ENCODE results near the gene PLPPR1.
A peak's percentile ranks its signal among the peaks of the same experiment; 100 is the strongest.
"Not testable (repeated sequence)": the region's sequence is repeated elsewhere in the genome, so short reads cannot be mapped to it uniquely, and the experiment has no call there.

PLPPR1 gene

DNA sequence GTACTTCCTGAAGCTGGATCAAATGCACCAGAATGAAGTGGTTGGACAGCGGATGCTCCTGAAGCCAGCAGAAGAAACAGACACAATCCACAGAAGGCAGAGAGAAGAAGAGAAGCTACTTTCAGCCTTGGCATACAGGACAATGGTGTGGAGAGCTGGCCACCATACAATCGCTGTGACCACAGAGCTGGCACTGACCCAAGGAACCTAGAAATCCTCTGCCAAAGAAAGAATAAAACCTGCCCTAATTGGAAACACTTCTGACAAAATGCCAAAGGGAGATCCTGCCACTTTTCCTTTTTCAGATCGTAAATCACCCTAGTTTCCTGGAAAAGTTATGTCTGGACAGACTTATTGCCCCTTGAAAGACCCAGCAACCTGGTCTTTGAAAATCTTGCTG is 278.5 kb downstream of the PLPPR1 start:
- DNase-seq: no peak

DNA sequence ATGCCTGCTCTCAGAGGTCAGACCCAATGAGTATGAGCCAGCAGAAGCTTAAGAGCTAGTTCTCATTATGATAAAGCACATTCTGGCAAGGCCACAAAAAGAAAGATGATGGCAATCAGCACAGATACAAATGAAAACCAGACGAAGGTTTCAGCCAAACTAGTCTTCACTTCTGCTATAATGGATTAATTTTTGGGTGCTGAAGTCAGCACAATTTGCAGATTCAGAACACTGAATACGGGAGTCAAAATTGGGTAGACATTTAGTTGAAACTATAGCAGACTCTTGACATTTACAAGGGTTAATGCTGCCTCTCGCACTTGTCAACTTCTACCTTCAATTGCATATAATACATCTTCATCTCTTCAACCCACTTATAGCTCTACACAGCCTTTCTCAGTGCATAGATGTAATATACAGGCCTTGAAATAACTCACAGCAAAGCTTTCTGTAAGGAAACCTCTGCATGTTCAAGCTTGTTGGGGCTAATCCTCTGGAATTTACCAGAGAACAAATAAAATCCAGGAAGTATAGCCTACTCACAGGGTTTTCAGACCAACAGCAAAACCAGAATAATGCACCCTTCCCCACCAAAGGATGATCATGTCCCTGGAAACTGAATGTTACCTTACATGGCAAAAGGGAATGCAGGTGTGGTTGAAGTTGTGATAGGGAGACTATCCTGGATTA is 279.1 kb downstream of the PLPPR1 start:
- DNase-seq: no peak

DNA sequence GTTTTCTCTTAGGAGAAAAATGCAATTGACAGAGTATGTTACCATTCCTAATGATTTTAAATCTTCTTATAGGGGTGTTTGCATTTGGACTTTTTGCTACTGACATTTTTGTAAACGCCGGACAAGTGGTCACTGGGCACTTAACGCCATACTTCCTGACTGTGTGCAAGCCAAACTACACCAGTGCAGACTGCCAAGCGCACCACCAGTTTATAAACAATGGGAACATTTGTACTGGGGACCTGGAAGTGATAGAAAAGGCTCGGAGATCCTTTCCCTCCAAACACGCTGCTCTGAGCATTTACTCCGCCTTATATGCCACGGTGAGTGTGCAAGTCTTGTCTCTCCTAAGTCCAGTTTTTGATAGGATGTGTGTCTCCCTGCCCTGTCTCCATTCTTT is 280.6 kb downstream of the PLPPR1 start:
- DNase-seq: no peak

DNA sequence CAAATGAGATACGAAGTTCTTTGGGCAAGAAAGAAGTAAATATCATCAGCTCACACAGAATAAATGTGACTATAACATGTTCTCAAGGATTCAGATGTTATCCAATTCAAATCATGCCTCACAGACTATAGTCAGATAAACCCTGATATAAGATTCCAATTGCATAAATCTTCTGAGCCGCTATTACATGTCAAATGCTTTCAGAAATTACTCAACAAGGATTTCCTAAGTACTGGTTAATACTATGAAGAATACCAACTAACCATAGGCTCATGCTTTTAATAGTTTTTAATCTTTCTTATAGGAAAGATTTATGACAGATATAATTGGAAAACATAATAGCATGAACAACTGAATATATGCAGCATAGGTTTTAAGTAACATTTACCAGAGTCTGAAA is 282.7 kb downstream of the PLPPR1 start:
- DNase-seq: no peak

DNA sequence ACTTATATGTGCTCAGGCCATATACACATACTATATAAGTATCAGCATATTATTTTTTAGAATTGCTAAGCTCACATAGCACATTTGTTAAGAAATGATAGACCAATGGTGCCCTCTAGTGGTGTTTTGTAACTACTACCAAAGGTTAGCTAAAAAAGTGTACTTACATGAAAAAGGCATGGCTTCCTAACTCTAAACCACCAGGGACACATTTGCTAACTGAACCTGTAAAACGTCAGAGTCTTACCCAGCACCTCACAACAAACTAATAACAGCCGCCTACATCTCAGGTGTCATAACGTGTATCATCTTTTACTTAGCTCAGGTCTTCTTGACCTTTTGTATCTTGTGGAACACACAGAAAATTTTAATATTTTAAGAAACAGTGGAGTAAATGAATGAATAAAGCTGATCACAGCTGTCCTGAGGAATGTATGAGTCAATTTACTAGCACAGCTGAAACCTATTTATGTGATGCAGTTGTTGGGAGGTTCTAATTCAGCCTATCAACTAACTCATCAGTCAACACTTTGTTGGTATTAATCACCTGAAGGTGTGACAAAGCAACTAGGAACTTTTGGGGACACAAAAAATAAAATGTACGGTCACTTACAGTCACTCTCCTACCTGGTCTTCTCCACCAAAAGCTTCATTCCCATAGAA is 283.4 kb downstream of the PLPPR1 start:
- peak in 2 of 14 donors; percentile 7 to 21 for DNase-seq

DNA sequence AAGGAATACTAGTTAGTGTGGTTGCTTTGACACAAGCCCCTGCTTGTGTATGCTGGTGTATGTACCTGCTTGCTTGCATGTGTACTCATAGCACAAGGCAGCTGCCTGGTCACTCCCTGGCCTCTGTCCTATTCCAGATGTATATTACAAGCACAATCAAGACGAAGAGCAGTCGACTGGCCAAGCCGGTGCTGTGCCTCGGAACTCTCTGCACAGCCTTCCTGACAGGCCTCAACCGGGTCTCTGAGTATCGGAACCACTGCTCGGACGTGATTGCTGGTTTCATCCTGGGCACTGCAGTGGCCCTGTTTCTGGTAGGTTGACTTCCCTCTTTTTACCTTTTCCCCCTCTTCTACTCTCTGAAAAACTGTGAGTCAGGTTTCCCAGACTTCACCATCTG is 284.1 kb downstream of the PLPPR1 start:
- no peak for DNase-seq

DNA sequence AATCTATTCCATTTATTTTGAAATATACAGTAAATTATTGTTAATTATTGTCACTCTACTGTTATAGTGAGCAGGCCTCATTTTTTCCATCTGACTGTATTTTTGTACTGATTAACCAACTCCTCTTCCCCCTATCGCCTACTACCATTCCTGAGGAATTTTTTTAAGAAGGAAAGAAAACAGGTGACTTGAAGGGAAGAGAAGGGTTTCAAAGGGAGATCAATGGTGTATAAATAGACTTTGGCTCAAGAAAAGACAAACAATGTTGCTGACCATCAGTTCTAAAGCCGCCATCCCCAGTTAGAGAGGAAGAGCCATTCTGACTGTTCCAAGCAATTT is 286.6 kb downstream of the PLPPR1 start:
- DNase-seq: no peak

DNA sequence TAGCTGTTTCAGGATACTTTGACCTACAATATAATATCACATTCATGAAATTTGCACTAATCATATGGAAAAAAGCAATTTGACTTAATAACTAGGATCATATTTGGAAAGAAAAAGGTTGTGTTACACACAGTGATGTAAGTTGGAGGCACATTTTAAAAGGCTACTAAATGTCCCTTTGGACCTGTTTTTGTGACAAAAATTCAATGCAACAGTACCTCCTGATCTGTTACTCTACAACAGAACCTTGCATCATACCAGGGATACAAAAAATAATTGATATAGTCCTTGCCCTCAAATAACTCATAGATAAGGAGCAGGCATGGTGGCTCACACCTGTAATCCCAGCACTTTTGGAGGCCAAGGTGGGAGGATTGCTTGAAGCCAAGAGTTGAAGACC is 289.2 kb downstream of the PLPPR1 start:
- DNase-seq: no peak

DNA sequence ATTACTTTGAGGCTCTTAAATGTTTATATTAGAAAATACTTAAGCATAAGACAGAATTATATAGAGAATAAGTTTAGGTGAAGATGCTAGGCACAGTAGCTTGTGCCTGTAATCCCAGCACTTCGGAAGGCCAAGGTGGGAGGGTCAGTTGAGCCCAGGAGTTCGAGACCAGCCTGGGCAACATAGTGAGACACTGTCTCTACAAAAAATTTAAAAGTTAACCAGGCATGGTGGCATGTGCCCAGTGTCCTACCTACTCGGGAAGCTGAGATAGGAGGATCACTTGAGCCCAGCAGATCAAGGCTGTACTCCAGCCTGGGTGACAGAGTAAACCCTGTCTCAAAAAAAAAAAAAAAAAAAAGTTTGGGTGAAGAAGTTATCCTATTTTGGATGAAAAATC is 294.6 kb downstream of the PLPPR1 start:
- DNase-seq: no peak

DNA sequence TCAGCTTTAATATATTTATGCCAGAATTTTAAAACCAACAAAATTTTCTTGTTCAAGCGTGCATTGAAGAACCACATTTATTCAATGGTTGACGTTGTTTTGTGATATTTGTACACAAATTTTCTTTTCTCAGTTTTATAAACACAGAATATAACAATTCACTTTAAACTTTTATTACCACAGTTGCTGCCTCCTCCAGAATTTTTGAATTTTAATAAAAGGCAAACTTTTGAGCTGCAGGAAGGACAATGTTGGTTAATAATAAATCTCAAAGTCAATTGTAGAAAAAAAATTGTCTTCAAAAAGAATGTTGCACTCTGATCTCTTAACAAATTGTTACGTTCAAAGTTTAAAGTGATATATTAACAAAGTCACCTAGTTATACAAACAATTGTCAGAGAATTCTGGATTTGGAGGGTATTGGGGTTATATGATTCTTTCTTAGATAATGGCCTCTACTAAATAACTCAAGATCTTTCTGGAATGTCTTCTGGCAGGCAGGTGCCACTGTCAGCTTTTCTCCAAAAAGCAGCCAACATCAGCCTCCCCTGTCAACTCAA is 295.8 kb downstream of the PLPPR1 start:
- DNase-seq: no peak

DNA sequence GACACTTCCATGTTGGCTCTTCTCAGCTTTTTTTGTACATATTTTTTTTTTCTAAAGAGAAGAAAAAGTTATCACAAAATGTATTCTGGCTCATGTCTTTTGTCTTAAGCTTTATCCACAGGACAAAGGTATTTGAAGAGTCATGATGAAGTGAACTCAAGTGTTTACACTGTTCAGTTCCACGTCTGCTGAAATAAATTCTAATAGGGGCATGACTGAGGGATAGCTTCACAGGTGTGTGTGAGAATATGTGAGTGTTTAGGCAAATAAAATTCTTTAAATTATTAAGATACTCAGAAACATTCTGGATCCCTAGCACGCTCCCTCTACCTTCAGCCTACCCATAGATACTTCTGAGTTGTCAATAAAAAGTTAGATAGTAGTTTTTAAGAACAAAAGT is 296.5 kb downstream of the PLPPR1 start:
- DNase-seq: no peak

DNA sequence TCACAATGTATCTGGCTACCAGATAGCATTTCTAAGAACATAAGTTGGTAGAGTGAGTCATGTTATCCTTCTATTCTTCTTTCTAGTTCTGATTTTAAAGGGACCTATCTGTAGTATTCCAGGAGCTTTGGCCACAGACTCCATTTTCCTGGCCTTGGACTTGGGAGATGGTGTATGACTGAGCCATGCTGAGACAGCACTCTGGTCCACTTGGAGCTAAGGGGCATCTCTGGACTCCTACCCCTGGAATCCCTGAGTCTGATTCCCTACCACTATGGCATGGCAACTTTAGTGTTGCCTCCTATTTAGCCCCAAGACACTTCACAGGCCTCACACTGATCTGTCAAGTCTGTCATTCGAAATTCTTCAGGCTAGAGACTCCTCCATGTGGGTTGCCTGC is 297.5 kb downstream of the PLPPR1 start:
- DNase-seq: no peak

DNA sequence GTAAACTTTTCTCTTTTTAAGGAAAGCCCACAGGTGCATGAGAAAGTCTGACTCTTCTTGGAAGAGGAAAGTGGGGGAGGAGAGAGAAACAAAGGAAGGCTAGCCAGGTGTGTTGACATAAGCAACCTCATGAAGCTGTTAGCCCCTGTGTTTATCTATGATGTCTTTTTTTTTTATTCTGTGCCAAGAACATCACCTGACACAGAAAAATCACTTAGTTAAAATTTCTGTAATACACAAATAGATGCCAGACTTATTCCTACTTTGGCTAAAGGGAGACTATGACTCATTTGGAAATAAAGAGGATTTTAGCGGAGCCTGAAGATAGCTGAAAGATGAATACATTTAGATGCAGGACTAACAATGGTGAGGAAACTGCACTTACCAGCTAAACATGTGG is 298.0 kb downstream of the PLPPR1 start:
- DNase-seq: no peak

DNA sequence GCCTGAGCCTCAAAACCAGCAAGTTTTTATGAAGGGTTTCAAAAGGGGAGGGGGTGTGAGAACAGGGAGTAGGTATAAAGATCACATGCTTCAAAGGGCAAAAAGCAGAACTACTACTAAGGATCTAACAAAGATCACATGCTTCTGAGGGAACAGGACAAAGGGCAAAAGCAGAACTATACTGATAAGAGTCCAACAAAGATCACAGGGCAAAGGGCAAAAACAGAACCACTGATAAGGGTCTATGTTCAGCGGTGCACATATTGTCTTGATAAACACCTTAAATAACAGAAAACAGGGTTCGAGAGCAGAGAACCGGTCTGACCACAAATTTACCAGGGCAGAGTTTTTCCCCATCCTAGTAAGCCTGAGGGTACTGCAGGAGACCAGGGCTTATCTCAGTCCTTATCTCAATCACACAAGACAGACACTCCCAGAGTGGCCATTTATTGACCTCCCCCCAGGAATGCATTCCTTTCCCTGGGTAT is 298.9 kb downstream of the PLPPR1 start:
- not testable (repeated sequence) for DNase-seq

DNA sequence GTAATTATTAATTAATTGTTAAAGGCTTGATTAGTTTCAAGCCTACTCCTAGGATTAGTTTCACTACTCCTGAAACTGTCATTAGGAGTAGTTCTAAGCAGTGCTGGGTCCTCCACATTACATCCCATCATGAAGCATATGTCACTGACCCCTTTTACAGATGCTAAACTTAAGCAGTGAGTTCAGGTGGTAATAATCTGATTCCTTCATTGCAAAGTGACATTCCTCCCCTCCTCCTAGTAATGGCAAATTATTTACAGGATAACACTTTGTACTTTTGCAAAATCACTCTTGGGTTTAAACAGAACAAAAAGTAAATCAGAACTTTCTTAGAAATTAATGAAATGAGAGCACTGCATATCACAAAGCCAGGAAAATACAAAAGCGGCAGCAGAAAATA is 303.8 kb downstream of the PLPPR1 start:
- no peak for DNase-seq

DNA sequence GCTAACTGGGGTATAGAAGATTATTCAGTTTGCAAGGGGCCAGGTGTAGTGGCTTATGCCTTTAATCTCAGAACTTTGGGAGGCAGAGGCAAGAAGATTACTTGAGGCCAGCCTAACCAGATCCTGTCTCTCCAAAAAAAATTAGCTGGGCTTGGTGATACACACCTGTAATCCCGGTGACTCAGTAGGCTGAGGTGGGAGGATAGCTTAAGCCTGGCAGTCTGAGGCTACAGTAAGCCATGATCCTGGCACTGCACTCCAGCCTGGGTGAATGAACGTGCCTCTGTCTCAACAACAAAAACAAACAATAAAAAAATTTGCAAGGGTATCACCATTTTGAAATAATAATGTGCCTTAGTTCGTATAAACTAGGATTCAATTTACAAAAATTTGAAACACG is 305.0 kb downstream of the PLPPR1 start:
- DNase-seq: no peak

DNA sequence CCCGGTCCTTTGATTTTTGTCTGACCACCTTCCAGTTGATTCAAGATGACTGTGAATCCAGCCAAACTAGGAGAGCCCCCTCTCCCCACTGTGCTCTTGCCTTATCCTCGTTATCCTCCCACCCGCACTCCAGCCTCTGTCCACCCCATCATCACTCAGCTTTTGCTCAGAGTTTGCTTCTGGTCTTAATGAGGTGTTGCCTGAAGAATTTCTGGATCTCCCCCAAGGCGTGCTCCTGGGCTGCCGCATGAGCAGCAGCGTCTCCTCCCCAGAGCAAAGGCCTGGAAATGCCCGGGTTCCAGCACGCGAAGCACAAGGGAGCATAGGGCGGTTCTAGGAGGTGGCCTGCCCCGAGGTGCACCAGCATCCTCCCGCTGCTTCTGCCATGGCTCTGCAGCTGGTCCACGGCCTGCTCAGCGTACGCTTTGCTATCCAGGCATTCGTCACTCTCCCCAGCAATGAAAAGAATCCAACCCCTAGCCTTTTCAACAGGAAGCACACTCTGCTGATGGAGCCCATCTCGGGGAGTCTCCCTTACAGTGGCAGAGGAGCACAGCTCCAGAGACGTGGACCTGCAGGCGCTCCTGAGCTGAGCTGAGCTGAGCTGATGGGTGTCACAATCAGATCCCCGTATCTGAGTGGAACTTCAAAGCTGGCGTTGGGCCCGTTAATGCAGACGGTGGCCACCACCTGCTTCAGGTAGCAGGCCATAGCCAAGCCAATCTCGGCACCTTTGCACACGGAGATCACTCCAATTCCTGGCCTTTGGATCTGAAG is 305.6 kb downstream of the PLPPR1 start:
- DNase-seq: no peak

DNA sequence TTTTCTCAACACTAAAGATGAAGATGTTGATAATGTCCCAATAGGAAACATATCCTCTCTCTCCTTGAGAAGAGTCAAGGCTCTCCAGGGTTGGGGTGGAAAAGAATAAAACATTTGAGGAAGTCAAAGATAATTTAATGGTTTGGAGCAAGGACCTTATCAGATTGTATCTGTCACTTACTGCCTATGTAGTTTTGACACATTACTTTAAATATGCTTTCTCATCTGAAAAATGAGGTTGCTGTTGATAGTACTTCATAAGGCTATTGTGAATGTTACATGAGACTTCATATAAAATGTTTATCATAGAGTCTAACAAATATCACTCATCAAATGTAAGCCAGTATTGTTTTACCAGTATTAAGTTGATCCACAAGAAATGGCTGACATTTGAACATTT is 307.6 kb downstream of the PLPPR1 start:
- DNase-seq: no peak

DNA sequence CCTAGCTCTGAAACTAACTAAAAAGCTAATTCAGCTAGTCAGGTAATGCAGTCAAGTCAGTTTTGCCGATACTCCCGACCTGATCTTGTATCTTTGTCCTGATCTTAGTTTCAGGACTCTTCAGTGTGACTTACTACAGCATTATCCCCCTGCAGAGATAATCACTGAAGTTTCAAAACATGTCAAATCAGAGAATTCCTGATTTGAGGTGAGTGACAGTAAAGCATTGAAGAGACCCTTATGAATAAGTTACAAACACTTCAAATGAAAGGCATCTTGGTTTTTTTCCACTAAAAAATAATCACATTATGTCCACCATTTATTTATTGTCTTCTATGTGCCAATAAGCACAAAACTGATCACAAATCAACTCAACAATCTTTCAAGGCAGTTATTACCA is 308.7 kb downstream of the PLPPR1 start:
- DNase-seq: no peak

DNA sequence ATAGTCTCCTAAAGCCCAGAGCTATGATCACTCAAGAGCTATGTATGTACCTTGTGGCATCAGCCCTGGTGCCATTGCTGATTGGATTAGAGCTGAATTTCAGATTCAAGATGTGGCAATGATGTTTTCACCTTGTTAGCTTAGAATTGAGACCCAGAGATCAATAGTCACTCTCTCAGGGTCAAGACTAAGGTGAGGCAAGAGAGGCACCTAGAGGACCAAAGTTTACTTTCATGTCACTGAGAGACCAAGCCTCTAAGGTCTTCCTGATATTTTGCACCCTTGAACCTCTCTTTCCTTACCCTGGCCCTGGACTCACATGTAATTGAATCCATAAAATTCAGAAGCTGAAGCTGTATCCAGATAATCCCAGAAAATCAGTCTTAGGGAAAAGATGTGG is 313.4 kb downstream of the PLPPR1 start:
- DNase-seq: no peak

DNA sequence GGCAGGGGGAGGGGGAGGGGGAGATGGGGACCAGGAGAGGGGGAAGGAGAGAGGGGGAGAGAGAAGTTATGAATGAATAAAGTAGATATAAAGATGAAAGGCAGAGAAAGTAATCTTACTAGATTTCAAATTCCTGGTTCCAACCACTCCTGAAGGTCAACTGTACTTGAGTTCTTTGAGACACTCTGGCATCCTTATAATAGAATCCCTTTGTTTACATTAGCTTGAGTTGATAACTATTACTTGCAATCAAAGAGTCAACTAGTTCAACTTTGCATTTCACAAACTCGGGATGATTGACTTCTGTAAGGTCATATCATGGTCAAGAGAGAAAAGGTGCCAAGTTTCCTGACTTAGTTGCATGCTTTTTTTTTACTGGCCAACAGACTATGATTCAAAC is 314.1 kb downstream of the PLPPR1 start:
- no peak for DNase-seq

DNA sequence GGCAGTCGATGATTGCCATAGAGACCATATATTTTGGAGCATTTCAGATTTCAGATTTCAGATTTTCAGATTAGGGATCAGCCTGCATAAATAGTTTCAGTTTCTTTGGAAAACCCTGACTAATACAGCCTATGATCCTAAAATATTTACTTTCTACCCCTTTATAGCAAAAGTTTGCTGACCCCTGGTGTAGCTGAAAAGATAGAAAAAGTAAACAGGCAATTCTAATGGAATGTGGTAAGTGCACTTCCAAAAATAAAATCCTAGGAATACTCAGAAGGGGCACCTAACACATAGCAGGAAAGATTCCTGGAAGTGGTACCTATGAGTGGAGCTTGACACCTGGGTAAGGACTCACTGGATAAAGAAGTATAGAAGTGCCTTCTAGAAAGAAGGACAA is 321.8 kb downstream of the PLPPR1 start:
- DNase-seq: no peak

DNA sequence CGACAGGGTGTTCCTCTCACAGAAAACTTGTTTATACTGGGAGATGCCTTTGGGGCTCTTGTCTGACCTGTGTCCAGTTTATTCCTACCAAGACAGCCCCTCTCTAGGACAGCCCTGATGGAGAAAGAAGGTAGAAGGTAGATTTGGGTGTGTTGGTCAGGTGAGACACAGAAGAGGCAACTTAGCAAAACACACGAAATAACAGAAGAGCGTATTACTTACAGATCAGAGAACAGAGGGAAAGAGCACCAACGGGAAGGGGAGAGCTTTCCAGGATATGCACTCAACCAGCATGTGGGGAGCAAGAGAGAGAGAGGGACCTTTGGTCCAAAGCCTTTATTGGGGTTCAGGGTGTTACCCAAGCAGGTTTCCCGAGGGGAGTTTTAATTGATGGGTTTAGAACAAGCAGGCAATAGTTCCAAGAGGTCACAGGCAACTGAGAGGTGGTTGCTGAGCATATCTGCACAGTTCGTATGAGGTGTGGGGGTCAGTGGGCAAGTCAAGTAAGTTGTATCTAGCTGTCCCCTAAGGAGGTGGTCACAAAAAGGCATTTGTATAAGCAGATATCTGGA is 324.5 kb downstream of the PLPPR1 start:
- no peak for DNase-seq
